Measurements from ENCODE around the gene FBN2.

FBN2 gene

GRCh38 chr5:128362370-128362769, 175.7 kb downstream of the FBN2 start:
- Histone ChIP-seq H3K27me3 (ENCODE audit: insufficient read depth, poor library complexity, severe bottlenecking) (no peaks in the 10 kb centered on the region), H3K4me1 (ENCODE audit: insufficient read depth, poor library complexity, severe bottlenecking) (no peaks in the 10 kb centered on the region), H3K9me3 (ENCODE audit: severe bottlenecking) (no peaks in the 10 kb centered on the region), H3K36me3 (ENCODE audit: low read depth) (peaks cover 98% of the 10 kb centered on the region), H3K27ac (ENCODE audit: poor library complexity, severe bottlenecking) (no peak overlapping the region), H3K4me3 (ENCODE audit: severe bottlenecking) (no peak overlapping the region)
- TF ChIP-seq CTCF (IDR thresholded peaks at IDR 0.05; ENCODE audit: poor library complexity, severe bottlenecking) = no peak
- no peak for DNase-seq (ENCODE audit: low spot score)
- ATAC-seq (ENCODE audit: low read depth) = no peak

- Histone ChIP-seq H3K9me3 (ENCODE audit: severe bottlenecking) (no peaks in the 10 kb centered on the region), H3K27ac (ENCODE audit: poor library complexity, severe bottlenecking) (no peak overlapping the region), H3K36me3 (ENCODE audit: low read depth) (peaks cover 98% of the 10 kb centered on the region), H3K27me3 (ENCODE audit: insufficient read depth, poor library complexity, severe bottlenecking) (no peaks in the 10 kb centered on the region), H3K4me3 (ENCODE audit: severe bottlenecking) (no peak overlapping the region), H3K4me1 (ENCODE audit: insufficient read depth, poor library complexity, severe bottlenecking) (no peaks in the 10 kb centered on the region)
- ATAC-seq (ENCODE audit: low read depth) = no peak
- no peak for DNase-seq (ENCODE audit: low spot score)
- no peak for TF ChIP-seq CTCF (IDR thresholded peaks at IDR 0.05; ENCODE audit: poor library complexity, severe bottlenecking)
Observed at GRCh38 chr5:128358826-128359225, 179.2 kb downstream of the FBN2 start.

- H3K4me1 ChIP-seq (ENCODE audit: insufficient read depth, poor library complexity, severe bottlenecking) = no peaks in the 10 kb centered on the region
- no peak overlapping the region for H3K27ac ChIP-seq (ENCODE audit: poor library complexity, severe bottlenecking)
- H3K27me3 ChIP-seq (ENCODE audit: insufficient read depth, poor library complexity, severe bottlenecking) = no peaks in the 10 kb centered on the region
- DNase-seq (ENCODE audit: low spot score) (no peak), ATAC-seq (ENCODE audit: low read depth) (no peak)
- no peak overlapping the region for H3K4me3 ChIP-seq (ENCODE audit: severe bottlenecking)
- no peaks in the 10 kb centered on the region for H3K9me3 ChIP-seq (ENCODE audit: severe bottlenecking)
- TF ChIP-seq CTCF (IDR thresholded peaks at IDR 0.05; ENCODE audit: poor library complexity, severe bottlenecking) = no peak
- H3K36me3 ChIP-seq (ENCODE audit: low read depth) = peaks cover 93% of the 10 kb centered on the region
Observed at GRCh38 chr5:128357226-128357625, 180.8 kb downstream of the FBN2 start.

- Histone ChIP-seq H3K9me3 (ENCODE audit: severe bottlenecking) (no peaks in the 10 kb centered on the region), H3K36me3 (ENCODE audit: low read depth) (peaks cover 93% of the 10 kb centered on the region), H3K27me3 (ENCODE audit: insufficient read depth, poor library complexity, severe bottlenecking) (no peaks in the 10 kb centered on the region), H3K4me3 (ENCODE audit: severe bottlenecking) (no peak overlapping the region), H3K4me1 (ENCODE audit: insufficient read depth, poor library complexity, severe bottlenecking) (no peaks in the 10 kb centered on the region), H3K27ac (ENCODE audit: poor library complexity, severe bottlenecking) (no peak overlapping the region)
- no peak for DNase-seq (ENCODE audit: low spot score)
- no peak for TF ChIP-seq CTCF (IDR thresholded peaks at IDR 0.05; ENCODE audit: poor library complexity, severe bottlenecking)
- ATAC-seq (ENCODE audit: low read depth) = no peak
Observed at GRCh38 chr5:128355961-128356360, 182.1 kb downstream of the FBN2 start.

GRCh38 chr5:128353441-128354107, 184.5 kb downstream of the FBN2 start:
- DNase-seq (ENCODE audit: low spot score) (no peak), ATAC-seq (ENCODE audit: low read depth) (no peak)
- H3K27me3 ChIP-seq (ENCODE audit: insufficient read depth, poor library complexity, severe bottlenecking) = no peaks in the 10 kb centered on the region
- H3K27ac ChIP-seq (ENCODE audit: poor library complexity, severe bottlenecking) = no peak overlapping the region
- H3K9me3 ChIP-seq (ENCODE audit: severe bottlenecking) = no peaks in the 10 kb centered on the region
- peaks cover 94% of the 10 kb centered on the region for H3K36me3 ChIP-seq (ENCODE audit: low read depth)
- no peak overlapping the region for H3K4me3 ChIP-seq (ENCODE audit: severe bottlenecking)
- no peak for TF ChIP-seq CTCF (IDR thresholded peaks at IDR 0.05; ENCODE audit: poor library complexity, severe bottlenecking)
- H3K4me1 ChIP-seq (ENCODE audit: insufficient read depth, poor library complexity, severe bottlenecking) = peaks cover 16% of the 10 kb centered on the region
